Suprapubic skin (tissue), 4 donors: ENCODE measurements around the gene ATF5. TPM values are rescaled to one million over a fixed set of nuclear protein-coding genes. Genes with fewer than 3 reads are reported as not detected.
"Not testable (repeated sequence)": the region's sequence is repeated elsewhere in the genome, so short reads cannot be mapped to it uniquely, and the experiment has no call there.

ENCODE experiments used
- DNase-seq, 2 donors: peaks; one replicate each; pipeline ENCODE4 v3.0.0-alpha.2; 2019; ENCODE audit warnings: low spot score in 2 of 2
- H3K27ac ChIP-seq: fragments of 200-600 bp; sonication (generic); one replicate; pipeline ENCODE4 v1.5.1; 2019
- H3K27me3 ChIP-seq: fragments of 200-600 bp; sonication (generic); one replicate; pipeline ENCODE4 v1.5.1; 2019
- H3K36me3 ChIP-seq: fragments of 200-600 bp; sonication (generic); one replicate; pipeline ENCODE4 v1.5.1; 2019
- H3K4me1 ChIP-seq: fragments of 200-600 bp; sonication (generic); one replicate; pipeline ENCODE4 v1.5.1; 2019
- H3K4me3 ChIP-seq: fragments of 200-600 bp; sonication (generic); one replicate; pipeline ENCODE4 v1.5.1; 2019; ENCODE audit warnings: mild to moderate bottlenecking
- H3K9me3 ChIP-seq: fragments of 200-600 bp; sonication (generic); one replicate; pipeline ENCODE4 v1.5.1; 2019
- CTCF ChIP-seq, 2 donors: fragments of 200-600 bp in 1 of 2; fragments of 450-650 bp in 1 of 2; sonication (generic) in 1 of 2; IDR thresholded peaks; one replicate each; pipeline ENCODE4 v1.5.1; 2016 to 2019; ENCODE audit warnings: antibody characterized with exemption in 2 of 2, mild to moderate bottlenecking in 1 of 2, moderate library complexity in 1 of 2
- EP300 ChIP-seq: sonication (generic); formaldehyde crosslinking; IDR thresholded peaks from one replicate; pipeline ENCODE4 v1.6.1; 2017; ENCODE audit warnings: antibody characterized with exemption
- POLR2A ChIP-seq, 2 donors: fragments of 450-650 bp; IDR thresholded peaks; one replicate each; pipeline ENCODE4 v1.6.1; 2017; ENCODE audit warnings: antibody characterized with exemption in 2 of 2, mild to moderate bottlenecking in 2 of 2, moderate library complexity in 2 of 2
- POLR2AphosphoS5 ChIP-seq, 3 donors: sonication (generic); formaldehyde crosslinking; IDR thresholded peaks; one replicate each; pipeline ENCODE4 v1.6.1; 2017; ENCODE audit warnings: antibody characterized with exemption in 3 of 3
- WGBS: methylation state at CpG from one replicate; pipeline ENCODE4 v1.1.5; 2018; 5-methylcytosine and 5-hydroxymethylcytosine counted together
- total RNA-seq, 4 donors: library from RNA; depleted of rRNA; stranded (reverse); fragments of >200 nt; gene quantifications; one replicate each; pipeline ENCODE4 v1.1.0, GENCODE V29; 2016

The ATF5 gene
- total RNA-seq, 4 donors from 2014 or later, result 4.5 to 9.1 (median 6.7) TPM

- Histone ChIP-seq H3K27me3 (no peaks in the 10 kb centered on the region), H3K4me1 (peaks cover 20% of the 10 kb centered on the region), H3K4me3 (no peak overlapping the region), H3K27ac (no peak overlapping the region), H3K36me3 (peaks cover 48% of the 10 kb centered on the region), H3K9me3 (no peaks in the 10 kb centered on the region)
- WGBS, result 81% methylated on average over 26 of the region's 31 CpGs
- no peak for TF ChIP-seq POLR2A (IDR thresholded peaks at IDR 0.05)
- no peak for TF ChIP-seq EP300
- no peak for TF ChIP-seq POLR2AphosphoS5 (IDR thresholded peaks at IDR 0.05)
- no peak for TF ChIP-seq CTCF (IDR thresholded peaks at IDR 0.05)
- DNase-seq, result no peak
Measured at GRCh38 chr19:49923055-49924003, 5.7 kb upstream of the ATF5 start.

GRCh38 chr19:49924004-49924880, 4.8 kb upstream of the ATF5 start:
- Histone ChIP-seq H3K36me3 (peaks cover 45% of the 10 kb centered on the region), H3K27me3 (no peaks in the 10 kb centered on the region), H3K4me3 (no peak overlapping the region), H3K27ac (no peak overlapping the region), H3K4me1 (peaks cover 26% of the 10 kb centered on the region), H3K9me3 (no peaks in the 10 kb centered on the region)
- 73% methylated on average over 24 of the region's 25 CpGs for WGBS
- DNase-seq, result no peak
- no peak for TF ChIP-seq POLR2A (IDR thresholded peaks at IDR 0.05)
- no peak for TF ChIP-seq EP300
- no peak for TF ChIP-seq CTCF (IDR thresholded peaks at IDR 0.05)

GRCh38 chr19:49924881-49925210, 4.2 kb upstream of the ATF5 start:
- 90% methylated on average over 13 of the region's 13 CpGs for WGBS
- H3K36me3 ChIP-seq, result peaks cover 45% of the 10 kb centered on the region

GRCh38 chr19:49925486-49925885, 3.5 kb upstream of the ATF5 start:
- no peaks in the 10 kb centered on the region for H3K9me3 ChIP-seq
- no peak overlapping the region for H3K27ac ChIP-seq
- DNase-seq, result no peak
- H3K27me3 ChIP-seq, result no peaks in the 10 kb centered on the region
- H3K4me1 ChIP-seq, result peaks cover 35% of the 10 kb centered on the region
- TF ChIP-seq POLR2AphosphoS5 (IDR thresholded peaks at IDR 0.05) (no peak), EP300 (no peak), CTCF (IDR thresholded peaks at IDR 0.05) (no peak), POLR2A (IDR thresholded peaks at IDR 0.05) (no peak)
- 94% methylated on average over 5 of the region's 5 CpGs for WGBS
- H3K4me3 ChIP-seq, result no peak overlapping the region
- peaks cover 43% of the 10 kb centered on the region for H3K36me3 ChIP-seq

More at GRCh38 chr19:49924881-49925210, 4.2 kb upstream of the ATF5 start:
- H3K9me3 ChIP-seq, DNase-seq, H3K27ac ChIP-seq, H3K4me3 ChIP-seq, H3K27me3 ChIP-seq: not testable (repeated sequence)
- H3K4me1 ChIP-seq, result peaks cover 29% of the 10 kb centered on the region

GRCh38 chr19:49926515-49926914, 2.5 kb upstream of the ATF5 start:
- no peak for TF ChIP-seq CTCF (IDR thresholded peaks at IDR 0.05)
- DNase-seq, result no peak
- H3K27me3 ChIP-seq, result no peaks in the 10 kb centered on the region
- peaks cover 36% of the 10 kb centered on the region for H3K4me1 ChIP-seq
- H3K9me3 ChIP-seq, result no peaks in the 10 kb centered on the region
- H3K4me3 ChIP-seq, result no peak overlapping the region
- H3K27ac ChIP-seq, result no peak overlapping the region
- WGBS, result 84% methylated on average over 10 of the region's 10 CpGs
- peaks cover 33% of the 10 kb centered on the region for H3K36me3 ChIP-seq
